Measurements from ENCODE around the gene DNAJC27.
"Not testable (repeated sequence)": the region's sequence is repeated elsewhere in the genome, so short reads cannot be mapped to it uniquely, and the experiment has no call there.

Gene DNAJC27

GRCh38 chr2:24971536-24972314, at the start of gene DNAJC27:
TSS of gene DNAJC27 (minus strand) at chr2:24971955. CDS start at chr2:24971904, 51 bp downstream.
- Mint-ChIP-seq H3K9me3 (no peaks in the 10 kb centered on the region), H3K4me3 (peak within 1 kb of the TSS; percentile 95)

GRCh38 chr2:25018681-25019080, 46.9 kb upstream of the DNAJC27 start:
- Mint-ChIP-seq H3K27me3 (peaks cover 5% of the 10 kb centered on the region), H3K4me3 (no peak overlapping the region), H3K4me1 (ENCODE audit: low read depth) (no peaks in the 10 kb centered on the region), H3K9me3 (no peaks in the 10 kb centered on the region), H3K36me3 (ENCODE audit: low read depth) (no peaks in the 10 kb centered on the region), H3K27ac (no peak overlapping the region)
- no peak for DNase-seq

More at GRCh38 chr2:24971536-24972314, at the start of gene DNAJC27:
- H3K4me1 Mint-ChIP-seq (ENCODE audit: low read depth), result peaks cover 24% of the 10 kb centered on the region
- DNase-seq, result peak; percentile 99
- peak within 1 kb of the TSS; percentile 100 for H3K27ac Mint-ChIP-seq
- peaks cover 27% of the 10 kb centered on the region for H3K36me3 Mint-ChIP-seq (ENCODE audit: low read depth)
- no peaks in the 10 kb centered on the region for H3K27me3 Mint-ChIP-seq

- H3K36me3 Mint-ChIP-seq (ENCODE audit: low read depth), result no peaks in the 10 kb centered on the region
These were observed 42.9 kb upstream of the DNAJC27 start for GRCh38 chr2:25014631-25015030.

GRCh38 chr2:25011342-25011741, 39.6 kb upstream of the DNAJC27 start:
- not testable (repeated sequence) for H3K27me3 Mint-ChIP-seq; H3K36me3 Mint-ChIP-seq (ENCODE audit: low read depth); H3K27ac Mint-ChIP-seq; H3K9me3 Mint-ChIP-seq; DNase-seq; H3K4me1 Mint-ChIP-seq (ENCODE audit: low read depth); H3K4me3 Mint-ChIP-seq

More at GRCh38 chr2:25014631-25015030, 42.9 kb upstream of the DNAJC27 start:
- Mint-ChIP-seq H3K4me3 (no peak overlapping the region), H3K9me3 (no peaks in the 10 kb centered on the region), H3K27me3 (no peaks in the 10 kb centered on the region), H3K27ac (no peak overlapping the region), H3K4me1 (ENCODE audit: low read depth) (no peaks in the 10 kb centered on the region)
- no peak for DNase-seq

DNA sequence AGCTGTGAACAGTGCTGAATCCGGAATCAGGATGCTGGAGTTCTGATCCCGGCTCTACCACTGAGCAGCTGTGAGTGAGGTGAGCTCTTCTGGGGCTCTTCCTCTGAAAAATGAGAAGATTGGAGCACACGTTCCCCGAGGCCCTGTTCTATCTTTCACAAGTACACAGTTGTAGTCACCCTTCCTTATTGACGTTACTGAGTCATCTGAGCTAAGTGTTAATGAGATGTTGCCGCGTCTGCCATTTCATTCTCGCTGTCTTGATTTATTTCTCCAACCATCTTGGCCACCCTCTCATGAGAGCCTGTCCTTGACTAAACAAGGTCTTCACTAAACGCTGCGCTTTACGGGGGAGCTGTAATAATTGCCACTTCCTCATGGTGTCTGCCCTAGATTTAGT, 38.2 kb upstream of the DNAJC27 start:
- H3K36me3 Mint-ChIP-seq (ENCODE audit: low read depth), result no peaks in the 10 kb centered on the region
- H3K27me3 Mint-ChIP-seq, result no peaks in the 10 kb centered on the region
- no peaks in the 10 kb centered on the region for H3K9me3 Mint-ChIP-seq
- DNase-seq, result no peak
- no peak overlapping the region for H3K4me3 Mint-ChIP-seq
- H3K27ac Mint-ChIP-seq, result no peak overlapping the region
- no peaks in the 10 kb centered on the region for H3K4me1 Mint-ChIP-seq (ENCODE audit: low read depth)

DNA sequence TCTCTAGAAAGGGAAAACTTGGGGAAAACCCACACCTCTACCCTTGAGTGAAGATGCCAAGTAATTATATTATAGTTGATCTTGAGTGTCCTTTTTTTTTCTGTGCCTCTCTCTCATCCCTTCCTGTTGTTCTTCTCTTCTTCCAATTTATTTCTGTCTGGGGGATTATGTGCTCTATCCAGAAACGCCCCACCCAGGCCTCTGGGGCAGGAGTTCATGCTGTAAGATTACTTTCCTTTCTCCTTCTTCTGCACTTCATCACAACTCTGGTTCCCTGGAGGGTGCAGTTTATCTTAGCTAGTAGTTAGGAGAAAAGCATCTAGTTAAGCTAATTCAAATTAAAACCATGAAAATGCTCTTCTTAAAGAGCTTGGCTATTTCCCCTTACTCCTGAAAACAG, 30.3 kb upstream of the DNAJC27 start:
- Mint-ChIP-seq H3K27me3 (no peaks in the 10 kb centered on the region), H3K36me3 (ENCODE audit: low read depth) (no peaks in the 10 kb centered on the region), H3K4me1 (ENCODE audit: low read depth) (no peaks in the 10 kb centered on the region), H3K27ac (no peak overlapping the region), H3K4me3 (no peak overlapping the region), H3K9me3 (no peaks in the 10 kb centered on the region)
- no peak for DNase-seq

DNA sequence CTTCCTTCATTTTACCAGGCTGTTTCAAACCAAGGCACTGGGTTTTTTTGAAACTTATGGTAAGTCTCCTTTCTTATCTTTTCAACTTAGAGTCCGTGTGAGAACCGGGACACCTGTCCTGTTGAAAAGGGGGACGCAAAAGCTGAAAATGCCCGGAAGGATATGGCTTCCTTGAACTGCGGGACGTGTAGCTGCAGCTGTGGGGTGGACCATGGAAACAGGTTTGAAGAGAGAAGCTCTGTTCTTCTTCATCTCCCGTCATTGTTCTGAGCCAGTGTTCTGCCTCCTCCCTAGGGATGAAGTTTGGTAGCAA, 29.5 kb upstream of the DNAJC27 start:
- Mint-ChIP-seq H3K4me3 (no peak overlapping the region), H3K9me3 (no peaks in the 10 kb centered on the region), H3K4me1 (ENCODE audit: low read depth) (no peaks in the 10 kb centered on the region), H3K27me3 (no peaks in the 10 kb centered on the region), H3K36me3 (ENCODE audit: low read depth) (no peaks in the 10 kb centered on the region), H3K27ac (no peak overlapping the region)
- no peak for DNase-seq

- no peaks in the 10 kb centered on the region for H3K4me1 Mint-ChIP-seq (ENCODE audit: low read depth)
- no peaks in the 10 kb centered on the region for H3K27me3 Mint-ChIP-seq
- H3K27ac Mint-ChIP-seq, result no peak overlapping the region
- no peaks in the 10 kb centered on the region for H3K9me3 Mint-ChIP-seq
- no peak for DNase-seq
- no peaks in the 10 kb centered on the region for H3K36me3 Mint-ChIP-seq (ENCODE audit: low read depth)
- H3K4me3 Mint-ChIP-seq, result no peak overlapping the region
These were observed 29.0 kb upstream of the DNAJC27 start for GRCh38 chr2:25000503-25001324.

GRCh38 chr2:25000036-25000435, 28.3 kb upstream of the DNAJC27 start:
- Mint-ChIP-seq H3K36me3 (ENCODE audit: low read depth) (no peaks in the 10 kb centered on the region), H3K9me3 (no peaks in the 10 kb centered on the region), H3K27ac (no peak overlapping the region), H3K4me1 (ENCODE audit: low read depth) (no peaks in the 10 kb centered on the region), H3K27me3 (no peaks in the 10 kb centered on the region), H3K4me3 (no peak overlapping the region)
- DNase-seq, result no peak

DNA sequence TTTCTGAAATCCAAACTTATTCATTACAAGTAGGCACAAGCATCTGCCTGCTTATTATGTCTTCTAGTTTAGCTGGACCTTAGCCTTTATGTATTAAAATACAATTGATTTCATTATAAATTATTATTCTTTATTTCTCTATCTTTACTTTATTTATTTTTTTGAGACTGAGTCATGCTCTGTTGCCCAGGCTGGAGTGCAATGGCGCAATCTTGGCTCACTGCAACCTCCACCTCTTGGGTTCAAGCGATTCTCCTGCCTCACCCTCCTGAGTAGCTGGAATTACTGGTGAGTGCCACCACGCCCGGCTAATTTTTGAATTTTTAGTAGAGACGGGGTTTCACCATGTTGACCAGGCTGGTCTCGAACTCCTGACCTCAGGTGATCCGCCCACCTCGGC, 27.3 kb upstream of the DNAJC27 start:
- not testable (repeated sequence) for H3K27ac Mint-ChIP-seq, H3K4me3 Mint-ChIP-seq

DNA sequence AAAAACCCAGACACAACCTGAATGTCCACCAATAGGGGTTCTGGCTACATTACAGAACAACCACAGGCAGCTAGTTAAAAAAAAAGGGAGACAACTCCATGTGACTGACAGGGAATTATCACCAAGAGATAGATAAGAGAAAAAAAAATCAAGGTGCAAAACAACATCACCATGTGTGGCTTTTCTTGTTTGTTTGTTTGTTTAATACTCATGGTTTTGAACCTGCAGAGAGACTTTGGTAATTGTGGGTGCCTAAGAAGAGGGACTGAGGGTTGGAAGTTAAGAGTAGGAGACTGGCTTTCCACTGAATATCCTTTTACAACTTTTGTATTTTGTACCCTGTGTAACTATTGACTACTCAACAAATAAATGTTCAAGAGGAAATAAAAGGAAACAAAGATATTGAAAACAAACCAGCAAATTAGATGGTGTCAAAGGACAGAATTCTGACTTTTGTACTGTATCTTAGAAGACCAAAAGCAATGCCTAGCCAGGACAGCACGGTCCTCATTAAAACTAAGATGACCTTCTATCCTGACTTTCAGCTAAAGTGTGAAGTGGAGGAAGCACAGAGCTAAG, 22.5 kb upstream of the DNAJC27 start:
- DNase-seq, result no peak
- H3K4me1 Mint-ChIP-seq (ENCODE audit: low read depth), result no peaks in the 10 kb centered on the region
- no peak overlapping the region for H3K4me3 Mint-ChIP-seq

More for the DNA sequence above, 27.3 kb upstream of the DNAJC27 start:
- H3K36me3 Mint-ChIP-seq (ENCODE audit: low read depth); H3K27me3 Mint-ChIP-seq; H3K4me1 Mint-ChIP-seq (ENCODE audit: low read depth); DNase-seq; H3K9me3 Mint-ChIP-seq: not testable (repeated sequence)

GRCh38 chr2:24993406-24994145, 21.8 kb upstream of the DNAJC27 start:
- no peak overlapping the region for H3K4me3 Mint-ChIP-seq
- H3K4me1 Mint-ChIP-seq (ENCODE audit: low read depth), result no peaks in the 10 kb centered on the region
- no peaks in the 10 kb centered on the region for H3K36me3 Mint-ChIP-seq (ENCODE audit: low read depth)
- H3K27me3 Mint-ChIP-seq, result peaks cover 15% of the 10 kb centered on the region
- H3K27ac Mint-ChIP-seq, result no peak overlapping the region
- no peaks in the 10 kb centered on the region for H3K9me3 Mint-ChIP-seq
- no peak for DNase-seq

More for the DNA sequence above, 22.5 kb upstream of the DNAJC27 start:
- H3K9me3 Mint-ChIP-seq, result no peaks in the 10 kb centered on the region
- H3K36me3 Mint-ChIP-seq (ENCODE audit: low read depth), result no peaks in the 10 kb centered on the region
- H3K27ac Mint-ChIP-seq, result no peak overlapping the region
- peaks cover 15% of the 10 kb centered on the region for H3K27me3 Mint-ChIP-seq

GRCh38 chr2:24986372-24986771, 14.6 kb upstream of the DNAJC27 start:
- Mint-ChIP-seq H3K4me3 (no peak overlapping the region), H3K36me3 (ENCODE audit: low read depth) (no peaks in the 10 kb centered on the region), H3K9me3 (no peaks in the 10 kb centered on the region), H3K4me1 (ENCODE audit: low read depth) (no peaks in the 10 kb centered on the region), H3K27me3 (peaks cover under 1% of the 10 kb centered on the region), H3K27ac (no peak overlapping the region)
- DNase-seq, result no peak

DNA sequence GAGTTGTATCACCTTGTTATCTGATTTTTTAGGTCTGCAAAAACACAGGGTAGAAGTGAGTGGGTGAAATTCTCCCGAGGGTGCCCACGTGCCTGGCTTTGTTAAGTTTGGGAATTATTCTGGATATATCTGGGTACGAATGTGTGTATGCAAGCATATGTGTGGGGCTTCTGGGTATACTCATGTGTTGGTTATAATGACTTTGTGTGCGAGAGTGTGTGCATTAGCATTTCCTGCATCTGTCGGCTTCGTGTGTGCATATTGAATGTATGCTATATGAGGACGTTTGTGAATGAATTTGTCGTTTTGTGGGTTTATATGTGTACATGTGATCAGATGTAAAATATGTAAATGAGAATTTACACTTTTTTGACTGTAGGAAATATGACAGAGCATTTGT, 13.8 kb upstream of the DNAJC27 start:
- no peak overlapping the region for H3K27ac Mint-ChIP-seq
- H3K4me3 Mint-ChIP-seq, result no peak overlapping the region
- no peaks in the 10 kb centered on the region for H3K9me3 Mint-ChIP-seq
- no peaks in the 10 kb centered on the region for H3K36me3 Mint-ChIP-seq (ENCODE audit: low read depth)
- H3K4me1 Mint-ChIP-seq (ENCODE audit: low read depth), result no peaks in the 10 kb centered on the region
- no peak for DNase-seq
- no peaks in the 10 kb centered on the region for H3K27me3 Mint-ChIP-seq

All from activated T-cell treated with anti-CD3 and anti-CD28 coated beads, Interleukin-2, amount 50 U/mL, for 24 hours (primary cell).